Measurements from ENCODE around the gene OSBPL10.

The OSBPL10 gene

GRCh38 chr3:31766669-31767068 lies 214.4 kb downstream of the OSBPL10 start:
- DNase-seq = no peak

GRCh38 chr3:31765871-31766270 lies 215.2 kb downstream of the OSBPL10 start:
- DNase-seq = no peak

- no peak for DNase-seq
These were observed 217.3 kb downstream of the OSBPL10 start for GRCh38 chr3:31763731-31764130.

- DNase-seq = no peak
These were observed 218.1 kb downstream of the OSBPL10 start for GRCh38 chr3:31762888-31763351.

GRCh38 chr3:31762097-31762764 lies 218.8 kb downstream of the OSBPL10 start:
- DNase-seq = no peak

- DNase-seq = no peak
These were observed 220.4 kb downstream of the OSBPL10 start for GRCh38 chr3:31760654-31761053.

GRCh38 chr3:31758322-31758965 lies 222.6 kb downstream of the OSBPL10 start:
- peak; percentile 2 for DNase-seq

GRCh38 chr3:31755926-31756658 lies 225.0 kb downstream of the OSBPL10 start:
- no peak for DNase-seq

GRCh38 chr3:31754575-31755278 lies 226.3 kb downstream of the OSBPL10 start:
- no peak for DNase-seq

- no peak for DNase-seq
These were observed 228.0 kb downstream of the OSBPL10 start for GRCh38 chr3:31753050-31753425.

GRCh38 chr3:31752305-31753049 lies 228.6 kb downstream of the OSBPL10 start:
- peak; percentile 72 for DNase-seq

- DNase-seq = no peak
These were observed 230.7 kb downstream of the OSBPL10 start for GRCh38 chr3:31750341-31750740.

GRCh38 chr3:31748933-31749295 lies 232.1 kb downstream of the OSBPL10 start:
- DNase-seq = no peak

GRCh38 chr3:31748281-31748932 lies 232.7 kb downstream of the OSBPL10 start:
- DNase-seq = no peak

GRCh38 chr3:31747785-31748184 lies 233.3 kb downstream of the OSBPL10 start:
- DNase-seq = no peak

- no peak for DNase-seq
These were observed 236.1 kb downstream of the OSBPL10 start for GRCh38 chr3:31744913-31745312.

- DNase-seq = peak; percentile 53
These were observed 237.6 kb downstream of the OSBPL10 start for GRCh38 chr3:31743331-31744089.

- no peak for DNase-seq
These were observed 240.7 kb downstream of the OSBPL10 start for GRCh38 chr3:31740397-31740796.

GRCh38 chr3:31738412-31738811 lies 242.7 kb downstream of the OSBPL10 start:
- DNase-seq = no peak

- no peak for DNase-seq
These were observed 245.4 kb downstream of the OSBPL10 start for GRCh38 chr3:31735667-31736066.

GRCh38 chr3:31733234-31733667 lies 247.8 kb downstream of the OSBPL10 start:
- peak; percentile 50 for DNase-seq

Data from NCI-H69 (cell line).